Esophagus squamous epithelium (tissue), 4 donors: Measurements from ENCODE around the gene PHC3.

ENCODE experiments used
- CTCF ChIP-seq, 6 experiments: fragments of 450-650 bp in 4 of 6; fragments of 200-600 bp in 2 of 6; sonication (generic) in 2 of 6; IDR thresholded peaks; one replicate each; pipeline ENCODE4 v1.5.1; 2016 to 2019; ENCODE audit warnings: antibody characterized with exemption in 6 of 6, mild to moderate bottlenecking in 4 of 6, moderate library complexity in 4 of 6
- POLR2A ChIP-seq, 4 donors: fragments of 450-650 bp; IDR thresholded peaks; one replicate each; pipeline ENCODE4 v1.6.1; 2017; ENCODE audit warnings: antibody characterized with exemption in 4 of 4, mild to moderate bottlenecking in 4 of 4, moderate library complexity in 3 of 4

GRCh38 chr3:170204509-170204908, 23.0 kb upstream of the PHC3 start:
- no peak for TF ChIP-seq CTCF (IDR thresholded peaks at IDR 0.05)
- no peak for TF ChIP-seq POLR2A (IDR thresholded peaks at IDR 0.05)
